NCI-H524 (cell line): ENCODE results near the gene ITGA11.
"Not testable (repeated sequence)": the region's sequence is repeated elsewhere in the genome, so short reads cannot be mapped to it uniquely, and the experiment has no call there.

Source experiments
- DNase-seq, 2 experiments: peaks; one replicate each; lab custom pipeline; 2025; lab: John Stamatoyannopoulos, UW

Gene ITGA11

DNA sequence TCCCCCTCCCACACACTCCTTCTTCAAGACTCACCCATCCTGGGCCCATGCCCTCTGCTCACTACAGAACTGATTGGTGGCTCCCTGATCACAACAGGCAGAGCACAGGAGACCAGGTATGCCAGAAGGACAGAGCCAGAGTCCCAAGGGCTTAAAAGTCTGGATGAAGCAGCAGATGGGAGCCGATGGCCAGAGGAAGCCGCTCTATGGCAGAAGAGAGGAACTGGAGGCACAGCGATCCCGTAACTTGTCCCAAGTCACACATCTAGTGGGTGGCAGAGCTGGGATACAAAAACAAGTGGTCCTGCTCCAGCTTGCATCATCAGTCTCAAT, 20.7 kb downstream of the ITGA11 start:
- no peak for DNase-seq

DNA sequence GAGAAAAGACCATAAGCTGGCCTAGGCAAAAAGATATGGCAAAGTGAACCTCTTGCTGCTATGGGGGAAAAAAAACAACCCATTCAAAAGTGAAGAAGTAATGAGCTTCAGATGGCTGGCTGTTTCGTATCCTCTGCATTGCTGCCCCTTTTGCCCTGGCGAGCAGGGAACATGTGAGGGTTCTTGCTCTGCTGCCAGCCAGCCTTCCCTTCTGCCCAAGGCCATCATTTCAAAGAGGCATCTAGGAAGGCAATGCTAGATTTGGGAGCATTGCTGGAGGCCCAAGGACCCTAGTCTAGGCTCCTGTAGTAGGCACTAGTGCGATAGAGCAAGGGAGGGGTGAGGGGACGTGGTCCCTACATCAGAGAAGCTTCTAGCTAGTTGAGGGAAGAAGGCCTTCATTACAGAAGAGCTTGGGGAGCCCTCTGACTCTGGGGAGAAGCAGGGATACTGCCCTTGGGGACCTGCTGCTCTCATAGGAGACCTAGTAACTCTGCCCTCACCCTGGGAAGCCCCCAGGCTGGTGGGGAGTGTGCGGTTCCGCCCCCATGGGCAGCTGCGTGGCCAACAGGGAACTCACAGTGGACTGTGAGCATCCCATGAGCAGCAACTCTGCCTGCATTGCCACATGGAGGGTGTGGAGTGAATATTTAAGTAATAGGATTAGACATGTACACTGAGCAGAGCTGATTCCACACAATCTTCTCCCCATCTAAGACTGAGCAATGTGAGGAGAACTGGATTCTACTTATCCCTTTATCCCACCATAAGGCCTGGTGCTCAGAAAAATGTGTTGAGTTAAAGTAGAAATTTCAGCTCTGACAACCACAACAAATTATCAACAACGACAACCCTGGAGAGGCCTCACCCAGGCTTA, 21.3 kb downstream of the ITGA11 start:
- no peak for DNase-seq

DNA sequence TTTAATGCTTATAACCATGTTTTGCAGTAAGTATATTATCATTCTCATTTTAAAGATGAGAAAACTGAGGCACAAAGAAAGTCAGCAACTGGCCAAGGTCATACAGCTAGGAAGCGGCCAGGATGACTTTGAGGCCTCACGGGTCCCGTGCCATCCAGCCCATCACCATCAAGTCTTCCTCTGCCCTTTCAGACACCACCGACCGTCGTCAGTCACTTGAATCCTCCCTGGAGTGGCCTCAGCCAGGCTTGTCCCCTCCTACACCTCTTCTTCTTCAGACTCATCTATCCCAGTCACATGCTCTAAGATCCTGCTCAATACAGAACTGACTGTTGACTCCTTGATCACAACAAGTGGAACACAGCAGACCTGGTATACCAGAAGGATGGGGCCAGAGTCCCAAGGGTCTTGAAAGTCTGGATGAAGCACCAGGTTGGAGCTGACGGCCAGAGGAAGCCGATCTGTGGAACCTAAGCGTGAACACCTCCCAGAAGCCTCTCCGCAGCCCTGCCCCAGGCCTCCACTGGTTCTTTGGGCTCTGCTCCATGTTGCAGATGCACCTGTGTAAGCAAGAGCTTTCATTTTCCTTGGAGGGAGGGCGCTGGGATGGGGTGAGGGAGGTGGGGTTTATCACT, 22.1 kb downstream of the ITGA11 start:
- DNase-seq, result no peak

DNA sequence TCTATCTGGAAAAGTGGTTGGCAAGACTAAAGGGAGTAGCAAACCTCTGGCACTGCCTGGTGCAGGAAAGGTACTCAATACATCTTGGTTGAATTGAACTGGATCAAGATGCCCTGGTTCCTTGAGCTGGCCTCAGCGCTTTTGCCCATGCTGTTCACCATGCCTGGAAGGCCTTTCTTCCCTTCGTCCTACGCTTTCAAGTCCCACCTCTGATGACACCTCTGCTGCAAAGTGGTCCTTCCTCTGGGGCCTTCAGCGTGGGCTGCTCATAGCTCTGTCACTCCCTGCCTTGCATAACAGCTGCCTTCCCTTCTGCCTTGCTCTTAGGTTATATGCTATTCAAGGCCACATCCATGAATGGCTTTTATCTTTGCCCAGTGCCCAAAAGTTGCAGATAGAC, 23.0 kb downstream of the ITGA11 start:
- DNase-seq, result no peak

DNA sequence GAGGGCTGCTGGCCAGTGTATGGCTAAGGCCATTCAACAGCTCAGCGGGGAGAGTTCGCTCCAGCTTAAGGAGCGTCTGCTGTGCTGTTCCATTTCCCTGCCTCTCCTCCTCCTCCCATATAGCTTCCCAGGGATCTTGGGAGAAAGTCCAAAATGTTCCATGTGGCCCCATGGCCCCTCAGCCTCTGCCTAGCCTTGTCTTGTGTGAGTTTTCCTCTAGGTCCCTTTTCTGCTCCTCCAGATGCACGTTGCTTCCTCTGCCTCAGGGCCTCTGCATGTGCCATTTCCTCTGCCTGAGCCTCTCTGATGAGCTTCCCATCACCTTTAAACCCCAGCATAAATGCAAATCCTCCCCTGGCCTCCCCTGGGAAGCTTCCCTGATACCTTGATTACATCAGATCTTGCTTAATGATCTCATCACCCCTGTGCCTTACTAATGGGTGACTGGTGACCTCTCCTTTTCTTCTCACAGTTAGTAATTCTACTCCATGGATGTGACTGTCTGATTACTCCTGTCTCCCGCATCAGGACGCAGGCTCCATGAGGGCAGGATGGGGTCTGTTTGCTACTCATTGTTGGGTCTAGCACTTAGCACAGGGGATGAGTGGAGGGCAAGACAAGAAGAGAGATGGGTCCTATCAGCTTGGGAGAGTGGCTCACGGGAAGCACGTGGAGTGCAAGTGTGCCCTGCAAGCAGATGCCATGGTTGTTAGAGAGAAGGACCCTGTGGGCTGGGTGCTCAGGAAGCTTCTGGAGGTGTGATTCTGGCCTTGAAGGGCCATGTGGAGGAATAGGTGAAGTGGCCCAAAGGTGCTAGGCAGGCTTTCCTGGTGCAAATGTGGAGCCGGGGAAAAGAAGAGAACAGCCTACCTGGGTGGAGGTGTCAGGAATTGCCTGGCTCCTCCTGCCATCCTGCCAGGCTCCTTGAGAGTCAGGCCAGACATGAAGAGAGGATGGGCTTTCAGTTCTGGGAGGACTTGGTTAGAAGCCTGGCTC, 23.8 kb downstream of the ITGA11 start:
- DNase-seq, result no peak

DNA sequence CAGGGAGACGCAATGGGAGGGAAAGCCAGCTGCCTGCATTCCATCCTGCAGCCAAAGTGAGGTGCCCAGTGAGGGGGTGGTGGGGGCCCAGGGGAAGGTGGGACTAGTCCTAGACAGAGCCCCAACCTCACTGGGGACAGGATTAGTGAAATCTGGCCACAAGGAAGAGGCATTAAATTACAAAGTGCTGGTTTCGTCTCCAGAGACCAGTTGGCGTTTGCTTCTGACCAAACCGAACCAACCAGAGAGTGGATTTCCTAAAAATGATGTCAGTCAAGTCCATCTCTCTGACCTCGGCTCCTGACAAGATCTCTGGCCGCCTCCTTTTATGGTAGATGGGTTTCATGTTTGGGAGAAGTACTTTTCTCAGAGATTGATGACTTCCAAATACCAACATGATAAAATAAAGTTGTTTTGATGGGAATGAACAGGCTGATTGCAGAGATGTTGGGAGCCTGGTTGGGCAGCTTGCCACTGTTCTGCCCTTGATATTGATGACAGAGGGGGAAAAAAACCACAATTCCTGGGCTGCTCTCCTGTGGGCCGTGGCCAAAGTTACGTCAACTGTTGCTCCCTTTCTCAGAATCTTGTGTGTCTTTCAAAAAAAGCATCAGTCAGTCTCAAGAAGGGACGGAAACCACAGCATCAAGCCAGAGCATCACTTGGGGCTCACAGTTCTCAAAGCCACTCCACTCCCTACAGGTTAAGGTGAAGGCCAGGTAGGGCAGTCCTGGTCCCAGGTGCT, 24.6 kb downstream of the ITGA11 start:
- no peak for DNase-seq

DNA sequence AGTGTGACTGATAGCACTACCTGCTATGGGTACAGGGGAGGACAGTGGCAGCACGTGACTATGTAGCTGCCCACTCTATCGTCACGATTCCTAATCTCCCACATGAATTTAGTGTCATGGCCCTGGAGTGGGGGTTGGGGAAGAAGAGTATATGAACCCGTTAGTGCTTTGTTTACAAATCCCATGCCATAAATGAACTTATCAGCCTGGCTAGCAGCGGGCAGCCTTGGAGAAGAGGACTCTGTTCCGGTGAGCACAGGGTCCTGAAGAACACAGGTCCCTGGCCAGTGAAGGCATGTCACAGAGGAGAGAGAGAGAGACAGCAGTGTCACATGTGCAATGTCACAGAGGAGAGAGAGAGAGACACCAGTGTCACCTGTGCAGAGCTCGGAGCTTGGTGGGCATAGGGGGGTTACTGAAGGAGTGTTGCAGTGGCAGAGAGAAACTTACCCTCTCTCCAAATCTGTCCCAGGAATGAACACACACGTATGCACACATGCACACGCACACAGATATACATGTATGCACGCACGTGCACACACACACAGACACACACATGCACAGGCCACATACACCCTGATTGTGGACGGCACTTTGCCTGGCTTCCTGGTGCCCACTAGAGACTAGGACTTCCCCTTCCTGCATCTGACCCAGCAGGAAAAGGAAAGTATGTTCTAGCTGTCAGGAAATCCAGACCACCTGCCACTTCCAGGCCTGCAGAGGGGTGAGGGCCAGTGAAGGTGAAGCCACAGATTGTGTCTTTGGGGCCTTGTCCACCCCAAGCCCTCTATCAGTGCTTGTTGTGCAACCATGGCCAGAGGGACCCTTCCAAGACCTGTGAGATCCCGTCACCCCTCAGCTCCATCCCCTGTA, 26.3 kb downstream of the ITGA11 start:
- DNase-seq, result no peak

DNA sequence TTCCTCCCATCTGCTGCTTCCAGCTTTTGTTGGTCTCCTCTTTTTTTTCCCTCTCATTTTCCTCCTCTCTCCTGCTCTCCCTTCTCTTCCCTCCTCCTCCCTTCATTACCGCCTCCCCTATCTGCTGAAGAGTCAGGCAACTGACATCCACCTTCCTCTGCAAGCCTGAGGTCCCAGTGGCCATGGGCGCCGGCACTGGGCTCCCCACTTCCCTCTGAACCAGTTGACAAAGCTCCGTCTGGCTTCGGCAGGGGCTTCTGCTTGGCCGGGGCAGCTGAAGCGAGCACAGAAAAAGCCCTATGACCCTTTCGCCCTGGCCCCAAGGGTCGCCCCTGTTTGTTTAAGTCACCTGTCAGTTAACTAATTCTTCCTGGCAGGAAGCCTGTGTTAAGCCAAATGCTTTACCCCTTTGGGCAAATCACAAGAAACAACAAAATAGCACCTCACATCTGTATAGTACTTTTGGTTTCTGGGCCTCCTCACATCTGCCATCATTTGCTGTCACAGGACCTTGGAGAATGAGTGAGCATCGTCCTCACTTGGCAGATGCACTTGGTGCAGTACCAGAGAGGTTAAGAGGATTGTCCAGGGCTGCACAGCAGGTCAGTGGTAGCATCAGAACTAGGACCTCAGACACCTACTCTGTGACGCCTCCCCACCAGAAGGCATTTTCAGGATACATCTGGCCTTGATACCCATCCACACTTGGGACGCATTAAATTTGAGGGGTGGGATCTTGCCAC, 27.7 kb downstream of the ITGA11 start:
- DNase-seq, result no peak

DNA sequence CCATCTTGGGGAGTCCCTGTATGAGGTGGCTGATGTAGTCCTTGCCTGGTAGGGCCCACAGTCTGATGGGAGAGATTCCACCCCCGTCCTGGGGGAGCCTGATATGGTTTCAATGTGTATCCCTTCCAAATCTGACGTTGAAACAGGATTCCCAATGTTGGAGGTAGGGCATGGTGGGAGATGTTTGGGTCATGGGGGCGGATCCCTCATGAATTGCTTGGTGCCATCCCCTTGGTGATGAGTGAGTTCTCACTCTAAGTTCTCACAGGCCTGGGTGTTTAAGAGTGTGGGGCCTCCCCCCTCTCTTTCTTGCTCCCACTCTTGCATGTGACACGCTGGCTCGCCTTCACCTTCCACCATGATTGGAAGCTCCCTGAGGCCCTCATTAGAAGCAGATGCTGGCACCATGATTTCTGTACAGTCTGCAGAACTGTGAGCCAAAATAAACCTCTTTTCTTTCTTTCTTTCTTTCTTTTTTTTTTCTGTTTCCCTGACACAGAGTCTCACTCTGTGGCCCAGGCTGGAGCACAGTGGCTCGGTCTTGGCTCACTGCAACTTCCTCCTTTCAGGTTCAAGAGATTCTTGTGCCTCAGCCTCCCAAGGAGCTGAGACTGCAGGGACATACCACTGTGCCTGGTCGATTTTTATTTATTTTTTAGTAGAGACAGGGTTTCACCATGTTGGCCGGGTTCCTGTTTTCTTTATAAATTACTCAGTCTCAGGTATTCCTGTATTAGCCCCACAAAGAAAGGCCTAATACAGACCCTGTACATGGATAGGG, 28.6 kb downstream of the ITGA11 start:
- no peak for DNase-seq

DNA sequence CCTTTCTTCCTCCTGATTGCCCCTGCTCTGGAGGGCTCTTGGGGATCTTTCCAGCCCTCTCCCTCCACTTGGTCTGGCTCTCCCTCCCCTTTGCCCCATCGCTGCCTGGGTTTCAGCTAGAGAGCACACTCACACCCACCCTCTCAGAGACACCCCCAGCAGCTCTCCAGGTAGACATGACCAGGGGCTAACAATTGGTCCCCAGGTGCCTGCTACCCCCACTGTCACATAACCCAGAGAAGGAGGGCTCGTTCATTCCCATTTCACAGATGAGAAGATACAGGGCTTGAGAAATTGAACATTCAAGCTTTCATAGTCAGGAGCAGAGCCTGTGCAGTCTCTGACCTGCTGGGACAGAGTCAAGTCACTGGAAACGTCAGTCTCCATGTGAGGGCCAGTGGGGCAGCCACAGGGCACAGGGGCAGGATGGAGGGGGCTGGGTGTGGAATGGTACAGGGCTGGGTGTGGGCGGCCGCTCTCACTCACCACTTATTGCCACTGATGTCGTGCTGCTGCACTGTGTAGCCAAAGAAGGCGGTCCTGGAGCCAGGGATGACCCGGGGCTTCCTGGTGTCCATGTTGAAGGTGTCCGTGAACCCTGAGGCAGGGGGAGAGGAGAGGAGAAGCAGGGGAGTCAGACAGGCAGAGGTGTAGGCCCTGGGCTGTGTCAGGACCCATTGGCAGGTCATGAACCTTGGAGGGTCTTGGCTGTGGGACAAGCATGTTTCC, 29.4 kb downstream of the ITGA11 start:
- no peak for DNase-seq

DNA sequence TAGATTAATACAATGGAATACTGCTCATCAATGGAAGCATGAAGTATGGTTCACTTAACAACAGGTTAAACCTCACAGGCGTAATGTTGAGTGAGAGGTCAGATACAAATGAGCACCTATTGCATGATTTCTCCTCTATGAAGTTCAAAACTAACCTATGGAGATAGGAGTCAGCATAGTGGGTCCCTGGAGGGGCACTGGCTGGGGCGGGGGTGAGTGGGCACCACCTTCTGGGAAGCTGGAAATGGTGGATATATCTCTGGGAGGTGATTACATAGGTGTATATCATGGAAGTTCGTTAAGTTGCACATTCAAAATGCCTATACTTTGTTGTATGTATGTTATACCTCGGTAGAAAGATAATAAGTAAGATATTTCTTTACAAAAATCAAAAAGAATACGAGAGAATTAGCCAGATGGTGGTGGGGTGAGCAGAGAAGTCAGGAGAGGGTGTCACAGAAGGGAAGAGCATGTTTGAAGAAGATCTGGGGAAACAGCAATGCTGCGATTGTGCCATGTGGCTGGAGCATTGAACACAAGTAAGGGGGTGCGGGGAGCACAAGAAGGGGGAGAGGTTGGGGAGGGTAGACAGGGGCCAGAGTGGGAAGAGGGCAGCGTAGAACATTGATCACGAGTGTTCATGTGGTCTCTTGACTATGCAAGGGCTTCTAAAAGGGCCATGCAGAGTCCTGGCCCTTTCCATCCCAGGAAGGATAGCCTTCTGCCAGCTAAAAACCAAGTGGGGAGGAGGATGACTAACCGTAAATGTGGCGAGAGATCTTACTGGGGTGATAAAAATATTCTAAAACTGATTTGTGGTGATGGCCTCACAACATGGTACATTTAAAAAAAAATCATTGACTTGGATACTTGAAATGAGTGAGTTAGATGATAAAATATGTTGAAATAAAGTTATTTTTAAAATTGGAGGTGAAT, 30.2 kb downstream of the ITGA11 start:
- DNase-seq, result no peak

DNA sequence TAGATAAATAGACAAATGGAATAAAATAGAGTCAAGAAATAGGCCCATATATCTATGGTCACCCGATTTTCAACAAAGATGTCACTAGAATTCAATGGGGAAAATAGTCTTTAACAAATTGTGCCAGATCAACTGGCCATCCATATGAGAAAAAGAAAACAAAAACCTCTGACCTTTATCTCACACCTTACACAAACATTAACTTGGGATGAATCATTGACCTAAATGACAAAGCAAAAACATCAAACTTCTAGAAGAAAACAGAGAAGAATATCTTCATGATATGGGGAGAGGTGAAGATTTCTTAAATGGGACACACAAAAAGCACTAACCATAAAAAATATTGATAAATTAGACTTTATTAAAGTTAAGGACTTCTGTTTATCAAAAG, 31.9 kb downstream of the ITGA11 start:
- no peak for DNase-seq

DNA sequence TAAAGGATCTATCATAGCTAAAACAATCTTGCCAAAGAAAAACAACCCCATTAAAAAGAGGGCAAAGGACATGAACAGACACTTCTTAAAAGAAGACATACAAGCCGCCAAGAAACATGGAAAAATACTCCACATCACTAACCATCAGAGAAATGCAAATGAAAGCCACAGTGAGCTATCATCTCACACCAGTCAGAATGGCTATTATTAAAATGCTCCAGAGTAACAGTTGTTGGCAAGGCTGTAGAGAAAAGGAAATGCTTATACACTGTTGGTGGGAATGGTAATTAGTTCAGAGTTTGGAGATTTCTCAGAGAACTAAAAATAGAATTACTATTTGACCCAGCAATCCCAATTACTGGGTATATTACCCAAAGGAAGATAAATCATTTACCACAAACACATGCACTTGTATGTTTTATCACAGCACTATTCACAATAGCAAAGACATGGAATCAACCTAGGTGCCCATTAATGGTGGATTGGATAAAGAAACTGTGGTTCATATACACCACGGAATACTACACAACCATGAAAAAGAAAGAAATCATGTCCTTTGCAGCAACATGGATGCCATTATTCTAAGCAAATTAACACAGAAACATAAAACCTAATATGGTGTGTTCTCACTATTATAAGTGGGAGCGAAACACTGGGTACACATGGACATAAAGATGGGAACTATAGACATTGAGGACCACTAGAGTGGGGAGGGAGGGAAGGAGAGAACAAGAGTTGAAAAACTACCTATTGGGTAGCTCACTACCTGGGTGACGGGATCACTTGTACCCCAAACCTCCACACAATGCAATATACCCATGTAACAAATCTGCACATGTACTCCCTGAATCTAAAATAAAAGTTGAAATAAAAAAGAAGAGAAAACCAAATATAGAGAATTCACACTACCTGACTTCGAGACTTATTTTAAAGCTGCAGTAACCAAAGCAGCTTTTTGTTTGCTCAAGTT, 32.6 kb downstream of the ITGA11 start:
- no peak for DNase-seq

DNA sequence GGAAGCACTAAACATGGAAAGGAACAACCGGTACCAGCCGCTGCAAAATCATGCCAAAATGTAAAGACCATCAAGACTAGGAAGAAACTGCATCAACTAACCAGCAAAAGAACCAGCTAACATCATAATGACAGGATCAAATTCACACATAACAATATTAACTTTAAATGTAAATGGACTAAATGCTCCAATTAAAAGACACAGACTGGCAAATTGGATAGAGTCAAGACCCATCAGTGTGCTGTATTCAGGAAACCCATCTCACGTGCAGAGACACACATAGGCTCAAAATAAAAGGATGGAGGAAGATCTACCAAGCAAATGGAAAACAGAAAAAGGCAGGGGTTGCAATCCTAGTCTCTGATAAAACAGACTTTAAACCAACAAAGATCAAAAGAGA, 34.0 kb downstream of the ITGA11 start:
- not testable (repeated sequence) for DNase-seq

DNA sequence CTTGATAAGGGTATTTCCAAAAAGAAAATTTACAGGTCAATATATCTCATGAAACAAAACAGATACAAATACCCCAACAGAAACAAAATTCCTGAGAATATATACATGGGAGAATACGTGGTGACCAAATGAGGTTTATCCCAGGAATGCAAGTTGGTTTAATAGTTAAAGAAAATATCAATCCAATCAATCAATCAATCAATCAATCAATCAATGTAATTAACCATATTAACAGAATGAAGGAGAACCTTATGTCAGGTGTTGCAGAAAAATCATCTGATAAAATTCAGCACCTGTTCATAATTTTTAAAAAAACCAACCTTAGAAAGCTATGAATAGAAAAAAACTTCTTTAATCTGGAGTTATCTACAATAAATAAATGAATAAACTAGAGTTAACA, 35.9 kb downstream of the ITGA11 start:
- no peak for DNase-seq

DNA sequence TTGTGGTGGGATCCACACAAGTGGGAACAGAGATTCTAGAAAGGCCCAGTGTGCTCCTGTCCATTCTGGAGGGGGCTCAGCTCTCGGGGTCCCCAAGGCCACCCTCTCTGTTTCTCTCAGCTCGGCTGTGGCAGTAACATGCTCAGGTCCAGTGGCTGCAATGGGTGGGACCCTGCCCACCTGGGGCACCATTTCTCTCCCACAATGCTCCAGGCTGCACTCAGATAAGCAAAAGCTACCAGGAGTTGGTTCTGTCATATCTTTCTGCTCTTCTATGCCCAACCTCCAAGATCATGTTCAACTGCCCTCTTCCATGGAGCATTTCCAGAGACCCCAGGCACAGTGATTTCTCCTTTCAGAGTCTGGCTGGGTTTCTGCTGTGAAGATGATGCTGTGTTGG, 40.8 kb downstream of the ITGA11 start:
- DNase-seq, result no peak
